ENCODE data around the gene SPDYA.
A peak's percentile ranks its signal among the peaks of the same experiment; 100 is the strongest.

SPDYA gene

DNA sequence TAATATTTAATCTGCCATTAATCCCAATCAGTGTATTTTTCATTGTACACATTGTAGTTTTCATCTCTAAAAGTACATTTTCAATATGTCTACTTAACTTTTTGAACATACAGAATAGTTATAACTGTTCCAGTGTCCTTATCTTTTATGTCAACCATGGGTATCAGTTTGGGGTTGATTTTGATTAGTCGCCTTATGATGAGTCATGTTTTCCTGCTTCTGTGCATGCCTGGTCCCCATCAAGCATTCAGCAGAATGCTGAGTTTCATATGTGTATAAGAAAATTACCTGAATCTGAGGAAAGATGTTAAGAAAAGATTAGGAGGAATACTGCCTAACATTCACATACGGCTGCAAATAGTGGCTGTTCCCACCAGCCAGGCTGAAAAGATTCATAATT is 17.7 kb downstream of the SPDYA start:
- FAIRE-seq = no peak

- peak; percentile 45 for FAIRE-seq
These were observed 23.3 kb downstream of the SPDYA start for GRCh38 chr2:28833740-28834470.

DNA sequence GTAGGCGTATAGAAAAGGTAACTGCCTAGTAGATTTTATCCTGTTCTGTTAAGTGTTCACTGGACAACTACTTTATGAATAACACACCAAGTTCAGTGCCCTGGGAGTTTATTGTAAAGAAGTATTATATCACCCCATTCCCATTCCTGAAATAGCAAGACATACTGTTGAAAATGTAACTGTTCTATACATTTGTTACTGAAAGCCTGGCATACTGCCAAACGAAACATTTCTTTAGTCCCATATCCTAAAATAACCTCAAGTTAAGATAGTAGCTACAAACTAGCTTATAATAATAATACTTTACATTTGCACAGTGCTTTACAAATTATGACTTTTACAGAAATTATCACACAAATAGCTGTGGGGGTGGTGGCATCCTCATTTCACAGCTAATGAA is 25.1 kb downstream of the SPDYA start:
- no peak for FAIRE-seq

- no peak for FAIRE-seq
These were observed 28.3 kb downstream of the SPDYA start for GRCh38 chr2:28838971-28839370.

GRCh38 chr2:28842042-28842441 is 31.4 kb downstream of the SPDYA start:
- FAIRE-seq = no peak

GRCh38 chr2:28855193-28855592 is 44.6 kb downstream of the SPDYA start:
- FAIRE-seq = no peak

DNA sequence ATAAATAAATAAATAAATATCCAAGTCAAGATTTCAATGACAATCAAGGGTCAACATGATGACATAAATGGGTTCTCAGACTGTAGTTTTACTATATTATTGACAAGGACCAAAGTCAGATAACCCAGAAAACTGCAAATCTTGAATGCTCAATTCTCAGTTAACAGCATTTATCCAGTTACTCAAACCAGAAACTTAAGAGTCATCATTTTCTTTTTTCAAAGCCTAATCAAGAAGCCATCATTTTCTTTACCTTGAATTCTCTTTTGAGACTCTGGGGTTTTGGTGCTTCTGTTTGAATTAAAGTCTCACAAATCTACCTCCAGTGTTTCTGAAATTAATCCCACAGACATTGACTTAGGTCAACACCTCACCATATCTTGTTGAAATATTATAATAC is 45.3 kb downstream of the SPDYA start:
- FAIRE-seq = no peak

- FAIRE-seq = no peak
These were observed 58.0 kb downstream of the SPDYA start for GRCh38 chr2:28868611-28869010.

- no peak for FAIRE-seq
These were observed 59.0 kb downstream of the SPDYA start for GRCh38 chr2:28869494-28870145.

GRCh38 chr2:28870146-28870891 is 59.7 kb downstream of the SPDYA start, which contains the start of gene TRMT61B:
Gene TRMT61B, minus strand, starts transcription at chr2:28870309. Its CDS starts 32 bp downstream, at chr2:28870277.
- FAIRE-seq = peak; percentile 72

GRCh38 chr2:28871620-28872019 is 61.0 kb downstream of the SPDYA start:
- no peak for FAIRE-seq

GRCh38 chr2:28880193-28880592 is 69.6 kb downstream of the SPDYA start:
- FAIRE-seq = no peak

- FAIRE-seq = no peak
These were observed 82.9 kb downstream of the SPDYA start for GRCh38 chr2:28893488-28893887.

DNA sequence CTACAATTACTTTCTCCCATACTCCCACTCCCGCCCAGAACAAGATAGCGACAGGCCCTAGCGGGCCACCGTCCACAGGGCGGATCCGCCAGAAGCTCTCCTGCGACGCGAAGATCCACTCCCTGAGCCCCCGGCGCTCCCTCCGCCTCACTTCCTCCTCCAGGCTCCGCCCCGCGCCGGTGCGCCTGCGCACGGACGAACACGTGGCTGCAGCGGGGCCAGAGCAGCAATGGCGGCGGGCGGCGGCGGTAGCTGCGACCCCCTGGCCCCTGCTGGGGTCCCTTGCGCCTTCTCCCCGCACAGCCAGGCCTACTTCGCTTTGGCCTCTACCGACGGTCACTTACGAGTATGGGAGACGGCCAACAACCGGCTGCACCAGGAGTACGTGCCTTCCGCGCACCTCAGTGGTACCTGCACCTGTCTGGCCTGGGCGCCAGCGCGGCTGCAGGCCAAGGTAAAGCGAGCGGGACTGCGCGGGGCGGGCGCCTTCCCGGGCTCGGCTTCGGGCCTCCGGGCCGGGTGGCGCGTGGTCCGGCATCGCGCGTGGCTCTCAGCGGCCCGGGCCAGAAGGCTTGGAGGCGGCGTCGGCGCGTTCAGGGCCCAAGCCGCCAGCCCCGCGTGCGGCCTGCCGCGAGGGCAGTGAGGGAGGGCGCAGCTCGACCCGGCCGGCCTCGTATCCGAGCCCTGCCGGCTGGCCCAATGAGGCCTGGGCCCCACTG is 84.0 kb downstream of the SPDYA start, which contains the start of gene WDR43:
WDR43 (plus strand) TSS at position 198 of the 719 bp plus-strand sequence; CDS start at position 230, 32 bp downstream.
- peak; percentile 97 for FAIRE-seq

- FAIRE-seq = no peak
These were observed 84.7 kb downstream of the SPDYA start for GRCh38 chr2:28895189-28895893.

- no peak for FAIRE-seq
These were observed 86.3 kb downstream of the SPDYA start for GRCh38 chr2:28896906-28897305.

DNA sequence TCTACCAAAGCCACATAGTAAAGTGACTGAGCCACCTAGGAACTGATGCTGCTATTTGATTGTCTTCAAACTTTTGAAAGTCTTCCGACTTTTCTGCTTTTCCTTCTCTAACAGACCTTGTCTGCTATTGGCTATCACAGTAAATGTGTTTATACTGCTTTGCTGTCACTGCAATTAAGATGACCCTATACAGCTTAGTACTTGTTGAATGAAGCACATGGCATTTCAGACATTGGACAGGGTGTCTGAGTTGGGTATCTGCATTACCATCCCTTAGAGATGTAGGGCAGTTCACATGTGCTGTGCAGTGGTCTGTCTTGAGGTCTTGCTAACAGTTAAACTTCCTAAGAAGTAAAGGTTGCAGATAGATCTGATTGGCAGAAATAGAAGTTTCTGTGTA is 87.4 kb downstream of the SPDYA start:
- no peak for FAIRE-seq

Measured in G401.6 (cell line).